ENCODE data around the gene ASIC2. TPM values are rescaled to one million over a fixed set of nuclear protein-coding genes. Genes with fewer than 3 reads are reported as not detected.

ASIC2 gene
- total RNA-seq, 2 donors from 2014 or later: not detected

DNA sequence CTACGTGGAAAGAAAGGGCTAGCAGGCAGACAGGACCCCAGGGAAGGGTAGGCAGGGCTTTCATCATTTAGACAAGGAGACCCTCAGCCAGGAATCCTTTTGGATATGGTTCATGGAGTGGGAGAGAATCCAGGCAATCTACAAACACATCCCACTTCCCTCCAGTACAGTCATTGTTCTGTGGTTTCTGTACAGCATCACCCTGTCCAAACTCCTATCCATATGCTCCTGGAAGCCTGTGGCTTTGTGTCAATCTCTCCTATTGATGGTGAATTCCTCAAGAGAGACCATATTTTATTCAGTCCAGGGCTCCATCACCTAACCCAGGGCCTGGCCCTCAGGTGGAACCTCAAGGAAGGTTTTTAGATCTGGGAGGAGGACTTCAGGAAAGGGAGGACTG is 202.3 kb downstream of the ASIC2 start:
- ATAC-seq (no peak), DNase-seq (ENCODE audit: low spot score in 2 of 2) (no peak)
- H3K9me3 Mint-ChIP-seq: no peaks in the 10 kb centered on the region
- H3K36me3 Mint-ChIP-seq: no peaks in the 10 kb centered on the region
- no peak overlapping the region for H3K27ac Mint-ChIP-seq

DNA sequence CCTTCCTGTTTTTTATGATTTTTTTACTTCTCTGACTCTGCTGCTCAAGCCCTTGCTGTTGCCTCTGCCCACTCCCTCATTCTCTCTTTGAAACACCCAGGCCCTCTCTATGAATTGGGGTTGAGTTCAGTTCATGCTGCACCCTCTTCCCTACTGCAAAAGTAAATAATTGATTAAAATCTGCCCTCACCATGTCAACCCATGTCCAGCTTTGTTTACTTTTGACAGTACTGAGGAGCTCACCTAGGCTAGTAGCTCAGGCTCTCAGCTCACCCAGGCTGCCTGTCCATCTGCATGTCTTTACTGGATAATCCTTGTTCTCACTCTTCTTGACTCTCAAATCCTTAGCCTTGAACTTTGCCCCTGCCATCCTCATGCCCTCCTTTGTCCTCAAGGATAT is 206.2 kb downstream of the ASIC2 start:
- no peaks in the 10 kb centered on the region for H3K9me3 Mint-ChIP-seq
- no peaks in the 10 kb centered on the region for H3K36me3 Mint-ChIP-seq
- no peak for ATAC-seq
- DNase-seq (ENCODE audit: low spot score in 2 of 2): no peak
- H3K27ac Mint-ChIP-seq: no peak overlapping the region

DNA sequence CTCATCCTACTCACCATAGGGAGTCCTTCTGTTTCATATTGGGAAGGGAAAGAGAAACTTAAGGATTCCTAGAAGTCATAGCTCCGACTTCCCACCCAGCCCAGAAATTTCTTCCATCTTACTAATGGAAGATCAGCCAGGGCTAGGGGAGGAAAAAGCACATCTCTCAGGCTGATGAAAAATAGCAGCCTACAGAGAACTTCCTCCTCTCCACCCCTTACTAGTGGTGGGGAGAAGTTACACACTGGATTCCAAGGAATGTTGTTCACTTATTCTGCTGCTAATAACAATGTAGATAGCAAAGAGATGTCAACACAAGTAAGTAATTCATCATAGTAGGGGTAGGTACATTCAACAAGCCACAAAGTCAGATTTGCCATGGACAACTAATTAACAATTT is 207.1 kb downstream of the ASIC2 start:
- H3K27ac Mint-ChIP-seq: no peak overlapping the region
- H3K36me3 Mint-ChIP-seq: no peaks in the 10 kb centered on the region
- ATAC-seq (no peak), DNase-seq (ENCODE audit: low spot score in 2 of 2) (no peak)
- no peaks in the 10 kb centered on the region for H3K9me3 Mint-ChIP-seq

DNA sequence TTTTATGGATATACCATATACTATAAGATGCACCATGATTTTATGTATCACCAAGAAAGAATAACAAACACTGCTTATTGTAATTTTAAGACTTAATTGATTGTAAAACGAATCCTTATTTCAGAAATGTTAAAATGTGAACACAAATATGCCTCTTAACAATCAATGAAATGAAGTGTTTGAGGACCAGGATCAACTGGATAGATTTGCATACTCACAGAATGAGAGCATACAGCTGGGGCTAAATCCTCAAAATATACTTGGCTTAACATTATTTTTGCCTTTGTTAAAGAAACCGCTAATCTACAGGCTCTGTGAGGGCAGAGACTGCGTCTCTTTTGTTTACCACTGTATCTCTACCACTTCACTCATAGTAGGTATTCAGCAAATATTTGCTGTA is 207.8 kb downstream of the ASIC2 start:
- no peak for DNase-seq (ENCODE audit: low spot score in 2 of 2)
- ATAC-seq: no peak
- H3K27ac Mint-ChIP-seq: no peak overlapping the region

DNA sequence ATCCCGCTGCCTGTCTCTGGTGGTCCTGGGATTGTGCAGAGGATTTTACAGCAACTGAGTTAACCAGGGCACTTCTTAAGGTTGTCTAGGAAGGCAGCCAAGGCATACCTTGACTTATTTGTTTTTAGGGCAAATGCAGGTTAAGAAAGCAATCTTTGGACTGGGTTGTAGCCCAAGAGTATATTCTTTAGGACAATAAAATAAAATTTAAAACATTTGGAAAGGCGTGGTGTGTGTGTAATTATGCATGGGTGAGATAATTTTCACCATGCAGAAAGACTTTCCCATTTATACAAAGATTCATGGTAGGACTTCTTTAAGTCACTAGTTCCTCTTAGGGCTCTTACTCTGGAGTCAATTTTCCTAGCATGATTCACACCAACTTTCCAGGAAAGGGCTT is 208.3 kb downstream of the ASIC2 start:
- DNase-seq (ENCODE audit: low spot score in 2 of 2) (no peak), ATAC-seq (no peak)
- no peaks in the 10 kb centered on the region for H3K9me3 Mint-ChIP-seq
- no peak overlapping the region for H3K27ac Mint-ChIP-seq
- H3K36me3 Mint-ChIP-seq: no peaks in the 10 kb centered on the region

More for the DNA sequence above, 207.8 kb downstream of the ASIC2 start:
- Mint-ChIP-seq H3K36me3 (no peaks in the 10 kb centered on the region), H3K9me3 (no peaks in the 10 kb centered on the region)

DNA sequence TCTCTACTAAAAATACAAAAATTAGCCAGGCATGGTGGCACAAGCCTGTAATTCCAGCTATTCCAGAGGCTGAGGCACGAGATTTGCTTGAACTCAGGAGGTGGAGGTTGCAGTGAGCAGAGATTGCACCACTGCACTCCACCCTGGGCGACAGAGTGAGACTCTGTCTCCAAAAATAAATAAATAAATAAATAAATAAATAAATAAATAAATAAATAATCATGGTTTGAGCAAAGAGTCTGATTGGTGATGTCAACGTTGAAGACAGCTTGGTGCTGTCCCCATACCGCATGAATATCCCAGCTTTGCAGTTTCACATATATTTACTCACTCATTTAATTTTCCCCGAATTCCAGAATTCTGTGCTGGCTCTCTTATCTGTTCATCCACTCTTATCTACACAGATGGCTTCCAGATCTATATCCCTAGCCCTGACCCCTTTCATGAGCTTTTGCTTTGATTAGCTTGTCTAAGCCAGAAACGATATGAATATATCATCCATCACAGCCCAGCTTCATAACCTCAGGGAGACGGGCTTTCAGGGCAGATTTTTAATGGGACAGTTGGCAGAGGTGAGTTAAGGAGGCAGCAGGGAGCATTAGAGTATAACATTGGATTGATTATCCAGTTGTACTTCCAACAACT is 210.4 kb downstream of the ASIC2 start:
- DNase-seq (ENCODE audit: low spot score in 2 of 2): no peak
- H3K36me3 Mint-ChIP-seq: no peaks in the 10 kb centered on the region
- H3K9me3 Mint-ChIP-seq: no peaks in the 10 kb centered on the region
- ATAC-seq: no peak
- no peak overlapping the region for H3K27ac Mint-ChIP-seq

DNA sequence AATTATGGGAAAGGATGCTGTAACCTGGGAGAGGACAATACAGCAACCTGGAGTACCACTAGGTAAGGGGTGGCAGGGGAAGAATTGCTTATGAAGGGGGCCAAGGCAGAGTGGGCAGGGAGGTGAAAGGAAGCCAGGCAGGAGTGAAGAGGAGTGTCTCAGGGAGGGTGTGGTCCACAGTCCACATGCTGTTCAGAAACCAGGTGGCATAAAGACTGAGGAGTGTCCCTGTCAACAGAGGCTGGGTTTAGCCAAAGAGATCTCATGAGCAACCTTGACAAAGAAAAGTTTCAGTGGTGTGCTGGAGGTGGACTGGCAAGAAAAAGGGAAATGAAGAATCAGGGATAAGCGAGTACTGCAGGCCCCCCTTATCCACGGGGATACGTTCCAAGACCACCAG is 213.0 kb downstream of the ASIC2 start:
- no peak for ATAC-seq
- Mint-ChIP-seq H3K36me3 (no peaks in the 10 kb centered on the region), H3K27ac (no peak overlapping the region), H3K9me3 (no peaks in the 10 kb centered on the region)
- DNase-seq (ENCODE audit: low spot score in 2 of 2): no peak

DNA sequence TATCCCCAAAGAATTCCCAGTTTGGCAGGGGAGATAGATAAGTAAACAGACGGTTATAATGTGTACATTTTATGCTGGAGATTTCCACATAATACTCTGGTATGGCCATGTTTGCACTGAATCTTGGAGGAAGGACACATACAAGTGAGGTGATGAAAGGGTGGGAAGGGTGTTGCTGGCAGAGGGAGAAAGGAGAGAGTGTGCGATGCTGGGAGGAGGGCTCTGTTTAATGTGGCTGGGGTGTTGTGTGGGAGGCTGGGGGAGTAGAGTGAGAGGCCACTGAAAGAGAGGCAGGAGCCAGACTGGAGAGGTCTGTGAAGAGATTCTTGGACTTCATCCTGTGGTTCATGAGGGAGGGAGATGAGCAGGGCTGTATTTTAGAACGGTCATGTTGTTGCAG is 213.9 kb downstream of the ASIC2 start:
- ATAC-seq (no peak), DNase-seq (ENCODE audit: low spot score in 2 of 2) (no peak)
- H3K27ac Mint-ChIP-seq: no peak overlapping the region
- H3K9me3 Mint-ChIP-seq: no peaks in the 10 kb centered on the region
- no peaks in the 10 kb centered on the region for H3K36me3 Mint-ChIP-seq

DNA sequence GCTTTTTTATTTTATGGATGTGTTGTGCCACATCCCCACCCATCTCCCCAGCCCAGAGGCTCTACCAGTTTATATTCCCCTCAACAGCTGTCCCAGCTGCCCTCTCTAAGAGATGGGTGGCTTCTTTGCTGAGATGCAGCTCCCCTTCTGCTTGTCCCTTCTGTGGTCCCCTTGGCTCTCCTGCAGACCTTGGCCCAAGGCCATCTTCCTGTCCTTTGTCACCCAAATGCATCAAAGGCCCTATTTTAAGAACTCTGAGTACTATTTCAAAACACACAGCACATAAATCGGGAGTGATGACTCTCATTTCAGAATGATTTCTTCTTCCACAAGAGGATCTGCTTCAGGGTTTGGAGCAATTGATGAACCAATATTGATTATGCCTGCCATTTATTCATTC is 216.1 kb downstream of the ASIC2 start:
- H3K36me3 Mint-ChIP-seq: no peaks in the 10 kb centered on the region
- DNase-seq (ENCODE audit: low spot score in 2 of 2): no peak
- no peak for ATAC-seq
- no peak overlapping the region for H3K27ac Mint-ChIP-seq
- no peaks in the 10 kb centered on the region for H3K9me3 Mint-ChIP-seq

DNA sequence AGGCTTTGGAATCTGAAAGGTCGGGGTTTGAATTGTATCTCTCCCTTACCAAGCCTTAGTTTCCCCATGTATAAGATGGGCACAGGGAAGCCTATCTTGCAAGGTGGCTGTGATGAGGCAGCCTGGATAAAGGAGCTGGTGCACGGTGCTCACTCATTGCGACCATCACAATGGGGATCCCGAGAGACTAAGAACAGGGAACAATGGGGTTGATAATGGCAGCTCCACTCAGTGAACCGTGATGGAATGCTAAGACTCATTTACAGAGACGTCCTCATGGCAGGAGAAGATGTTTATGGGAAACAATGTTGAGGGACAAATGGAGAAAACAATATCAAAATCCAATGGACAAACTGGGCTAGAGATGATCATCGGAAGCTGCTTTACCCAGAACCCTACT is 219.7 kb downstream of the ASIC2 start:
- Mint-ChIP-seq H3K36me3 (no peaks in the 10 kb centered on the region), H3K27ac (no peak overlapping the region), H3K9me3 (no peaks in the 10 kb centered on the region)
- no peak for ATAC-seq
- no peak for DNase-seq (ENCODE audit: low spot score in 2 of 2)

DNA sequence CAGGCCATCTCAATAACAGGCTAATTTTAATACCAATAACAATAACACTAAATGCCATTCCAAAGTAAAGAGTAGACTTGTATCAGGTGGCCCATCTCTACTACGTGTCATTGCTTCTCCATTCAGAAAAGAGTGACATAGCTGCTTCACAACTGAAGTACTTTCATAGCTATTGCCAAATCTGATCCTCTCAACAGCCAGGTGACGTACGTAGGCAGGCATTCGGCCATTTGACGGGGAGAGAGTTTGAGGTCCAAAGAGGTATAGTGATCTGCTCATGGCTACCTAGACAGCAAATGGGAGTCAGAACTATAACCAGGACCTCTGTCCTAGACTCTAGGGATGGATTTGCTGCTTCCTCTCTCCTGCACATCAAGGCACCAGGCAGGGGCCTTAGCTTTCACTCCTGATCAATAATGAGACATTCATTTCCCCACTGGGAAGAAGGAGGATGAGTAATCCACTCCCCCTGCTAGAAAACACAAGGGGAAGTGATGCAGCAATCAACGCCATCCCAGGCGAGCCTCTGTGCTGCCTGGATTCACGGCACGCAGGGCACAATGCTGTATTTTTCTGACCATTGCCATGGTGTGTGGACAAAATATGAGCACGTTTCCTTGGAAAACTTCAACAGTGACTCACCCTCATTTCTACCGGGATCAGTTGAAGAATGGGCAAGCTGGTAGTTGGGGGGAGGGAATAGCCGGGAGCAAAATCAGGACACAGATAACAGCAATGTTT is 220.5 kb downstream of the ASIC2 start:
- Mint-ChIP-seq H3K36me3 (no peaks in the 10 kb centered on the region), H3K27ac (no peak overlapping the region), H3K9me3 (no peaks in the 10 kb centered on the region)
- DNase-seq (ENCODE audit: low spot score in 2 of 2) (no peak), ATAC-seq (no peak)

DNA sequence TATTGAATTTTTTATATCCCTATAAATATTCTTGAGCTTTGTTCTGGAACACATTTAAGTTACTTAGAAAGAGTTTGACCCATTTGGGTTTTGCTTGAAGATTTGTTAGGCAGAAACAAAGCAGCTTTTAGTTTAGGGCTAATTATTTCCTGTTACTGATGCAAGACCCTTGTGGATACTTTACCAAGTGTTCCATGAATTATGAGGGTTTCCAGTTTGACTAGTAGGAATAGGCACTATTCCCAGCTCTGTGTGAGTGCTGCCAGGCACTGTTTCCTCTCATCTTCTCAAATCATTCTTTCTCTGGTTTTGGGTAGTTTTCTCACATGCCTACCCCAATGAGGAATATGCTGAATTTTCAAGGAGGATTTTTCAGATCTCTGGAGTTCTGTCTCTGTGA is 221.4 kb downstream of the ASIC2 start:
- ATAC-seq: no peak

DNA sequence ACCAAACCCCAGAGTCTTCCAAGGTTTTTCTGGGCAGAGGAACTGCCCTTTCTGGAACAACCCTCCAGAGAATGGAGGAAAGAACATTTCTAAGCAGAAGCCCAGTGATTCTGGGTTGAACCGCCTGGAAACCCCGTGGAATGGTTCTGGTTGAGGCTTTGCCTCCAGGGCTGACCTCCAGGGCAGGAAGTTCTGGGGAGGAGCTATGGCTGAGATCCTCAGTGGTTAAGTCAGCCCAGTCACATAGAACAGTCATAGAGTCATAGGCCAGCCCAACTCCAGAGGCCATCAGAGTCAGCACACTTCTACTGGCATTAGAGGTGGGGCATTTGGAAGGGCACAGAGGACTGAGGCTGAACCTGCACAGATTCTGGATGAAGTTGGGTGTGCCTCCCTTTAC is 235.5 kb downstream of the ASIC2 start:
- Mint-ChIP-seq H3K36me3 (no peaks in the 10 kb centered on the region), H3K9me3 (no peaks in the 10 kb centered on the region), H3K27ac (no peak overlapping the region)
- ATAC-seq (no peak), DNase-seq (ENCODE audit: low spot score in 2 of 2) (no peak)

More for the DNA sequence above, 221.4 kb downstream of the ASIC2 start:
- no peak for DNase-seq (ENCODE audit: low spot score in 2 of 2)
- H3K27ac Mint-ChIP-seq: no peak overlapping the region
- H3K9me3 Mint-ChIP-seq: no peaks in the 10 kb centered on the region
- no peaks in the 10 kb centered on the region for H3K36me3 Mint-ChIP-seq

DNA sequence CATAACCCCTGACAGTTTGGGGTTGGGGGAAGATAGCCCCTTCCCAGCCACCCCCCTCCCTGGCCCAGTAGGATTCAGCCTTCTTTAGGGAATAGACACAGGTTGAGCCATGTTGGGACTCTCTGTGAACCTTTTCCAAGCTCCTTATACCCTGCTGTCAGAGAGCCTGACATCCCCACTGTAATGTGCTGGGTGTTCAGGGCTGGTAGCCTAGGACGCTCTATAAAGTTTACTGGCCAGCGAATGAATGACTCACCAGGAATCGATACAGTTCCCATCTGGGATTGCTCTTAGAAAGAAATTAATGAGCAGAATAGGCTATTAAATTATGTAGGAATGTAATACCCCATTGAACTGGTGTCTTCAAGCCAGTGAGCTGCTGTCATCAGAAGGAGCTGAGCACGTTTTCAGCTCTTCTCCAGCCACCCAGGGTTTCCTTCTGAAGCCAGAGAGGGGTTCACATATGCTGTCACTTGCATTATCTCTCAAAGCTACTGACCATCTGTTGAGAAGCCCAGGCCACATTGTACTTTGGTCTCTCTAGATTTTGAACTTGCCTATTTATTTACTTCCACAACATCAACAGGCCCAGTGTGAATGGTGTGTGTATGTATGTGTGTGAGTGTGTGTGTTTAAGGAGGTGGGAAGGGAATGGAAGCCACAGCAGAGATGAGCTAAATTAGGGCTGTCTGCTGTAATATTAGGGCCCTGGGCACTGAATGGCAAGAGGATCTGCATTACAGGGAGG is 236.5 kb downstream of the ASIC2 start:
- no peaks in the 10 kb centered on the region for H3K36me3 Mint-ChIP-seq
- DNase-seq (ENCODE audit: low spot score in 2 of 2) (no peak), ATAC-seq (no peak)
- H3K27ac Mint-ChIP-seq: no peak overlapping the region
- no peaks in the 10 kb centered on the region for H3K9me3 Mint-ChIP-seq

DNA sequence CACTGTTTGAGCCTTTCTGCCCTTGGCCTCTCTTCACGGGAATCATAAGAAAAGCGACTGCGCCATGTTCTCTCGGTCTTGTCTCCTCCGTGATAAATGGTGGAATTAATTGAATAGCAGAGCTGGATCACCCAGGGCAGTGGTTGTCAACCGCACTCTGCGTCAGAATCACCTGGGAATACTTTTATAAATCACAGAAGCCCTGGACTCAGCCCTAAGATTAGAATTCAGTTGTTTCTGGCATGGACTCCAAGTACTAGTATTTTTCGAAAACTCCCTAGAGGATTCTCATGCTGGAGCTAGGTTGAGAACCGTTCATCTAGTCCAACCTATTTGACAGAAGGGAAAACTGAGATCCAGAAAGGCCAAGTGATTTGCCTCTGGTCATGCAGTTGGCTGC is 237.3 kb downstream of the ASIC2 start:
- Mint-ChIP-seq H3K27ac (no peak overlapping the region), H3K36me3 (no peaks in the 10 kb centered on the region), H3K9me3 (no peaks in the 10 kb centered on the region)
- ATAC-seq (no peak), DNase-seq (ENCODE audit: low spot score in 2 of 2) (no peak)

DNA sequence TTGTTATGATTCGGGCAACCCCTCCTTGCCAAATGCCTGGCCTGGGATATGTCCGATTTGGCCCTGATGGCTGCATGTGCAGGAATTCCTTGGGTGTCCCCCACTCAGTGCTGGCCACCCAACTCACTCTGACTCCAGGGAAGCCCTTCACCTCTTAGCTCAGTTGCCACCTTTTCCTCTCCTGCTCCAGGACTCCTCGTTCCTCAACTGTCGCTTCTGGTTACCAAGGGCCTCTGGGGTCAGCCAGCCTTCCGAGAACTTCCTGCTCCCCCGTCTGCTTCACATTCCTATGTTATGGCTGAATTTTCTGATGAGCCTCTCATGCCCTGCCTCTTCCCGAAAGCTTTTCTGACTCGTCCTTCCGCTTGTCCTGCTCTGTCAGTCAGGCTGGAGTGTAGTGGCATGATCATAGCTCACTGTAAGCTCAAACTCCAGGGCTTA is 237.9 kb downstream of the ASIC2 start:
- H3K9me3 Mint-ChIP-seq: no peaks in the 10 kb centered on the region
- H3K36me3 Mint-ChIP-seq: no peaks in the 10 kb centered on the region
- H3K27ac Mint-ChIP-seq: no peak overlapping the region
- DNase-seq (ENCODE audit: low spot score in 2 of 2) (no peak), ATAC-seq (no peak)

DNA sequence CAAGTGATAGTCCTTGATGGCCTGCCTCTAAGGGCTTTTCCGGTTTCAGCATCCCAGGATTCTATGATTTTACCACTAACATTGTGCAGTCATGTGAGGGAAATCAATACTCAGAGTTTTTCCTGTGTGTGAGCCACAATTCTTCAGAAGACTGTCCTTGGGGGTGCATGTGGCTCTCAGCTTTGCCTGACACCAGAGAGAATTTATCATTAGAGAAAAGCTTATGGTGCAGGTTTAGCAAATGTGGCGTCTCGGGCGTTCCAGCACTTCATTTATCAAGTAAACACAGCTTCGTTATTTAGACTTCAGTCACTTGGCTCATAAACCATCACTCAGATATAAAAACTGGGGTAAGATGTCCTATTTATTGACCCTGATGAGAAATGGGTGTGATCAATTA is 238.7 kb downstream of the ASIC2 start:
- H3K27ac Mint-ChIP-seq: no peak overlapping the region
- H3K36me3 Mint-ChIP-seq: no peaks in the 10 kb centered on the region
- no peaks in the 10 kb centered on the region for H3K9me3 Mint-ChIP-seq
- no peak for ATAC-seq
- DNase-seq (ENCODE audit: low spot score in 2 of 2): no peak

DNA sequence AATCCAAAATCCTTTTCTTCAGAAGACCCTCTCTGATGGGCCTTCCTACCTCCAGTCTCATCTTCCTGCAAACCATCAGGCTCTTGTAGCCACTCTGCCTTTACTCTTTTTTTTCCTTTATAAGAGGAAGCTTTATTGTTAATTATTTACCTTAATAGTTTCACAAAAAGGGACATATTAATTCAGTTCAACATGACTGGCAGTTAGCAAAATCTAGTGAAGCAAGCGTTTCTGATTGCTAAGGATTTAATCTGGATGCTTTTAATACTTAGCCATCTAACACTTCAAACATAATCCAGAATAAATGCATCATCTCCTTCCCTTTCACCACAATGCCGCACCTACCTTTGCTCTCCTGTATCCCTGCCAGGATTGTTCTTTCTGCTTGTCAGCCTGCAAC is 239.4 kb downstream of the ASIC2 start:
- Mint-ChIP-seq H3K9me3 (no peaks in the 10 kb centered on the region), H3K27ac (no peak overlapping the region), H3K36me3 (no peaks in the 10 kb centered on the region)
- no peak for ATAC-seq
- DNase-seq (ENCODE audit: low spot score in 2 of 2): no peak

Data from activated naive CD4-positive, alpha-beta T cell treated with anti-CD3 and anti-CD28 coated beads, Interleukin-2, amount 50 U/mL, for 72 hours (primary cell).